A172 (cell line): Measurements from ENCODE around the gene GAGE12F. TPM values are rescaled to one million over a fixed set of nuclear protein-coding genes. Genes with fewer than 3 reads are reported as not detected.
"Not testable (repeated sequence)": the region's sequence is repeated elsewhere in the genome, so short reads cannot be mapped to it uniquely, and the experiment has no call there.

Experiments used
- DNase-seq: peaks from one replicate; pipeline ENCODE4 v3.0.0-alpha.2; 2015; ENCODE audit warnings: low spot score
- total RNA-seq: library from RNA; depleted of rRNA; stranded (reverse); fragments of >200 nt; shearing (Covaris generic); gene quantifications from 2 replicates; pipeline ENCODE4 v1.2.3, GENCODE V29; 2014; rRNA removed

Gene GAGE12F, protein sequence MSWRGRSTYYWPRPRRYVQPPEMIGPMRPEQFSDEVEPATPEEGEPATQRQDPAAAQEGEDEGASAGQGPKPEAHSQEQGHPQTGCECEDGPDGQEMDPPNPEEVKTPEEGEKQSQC
- 0.71 and 1.1 TPM in 2 replicates for total RNA-seq

DNA sequence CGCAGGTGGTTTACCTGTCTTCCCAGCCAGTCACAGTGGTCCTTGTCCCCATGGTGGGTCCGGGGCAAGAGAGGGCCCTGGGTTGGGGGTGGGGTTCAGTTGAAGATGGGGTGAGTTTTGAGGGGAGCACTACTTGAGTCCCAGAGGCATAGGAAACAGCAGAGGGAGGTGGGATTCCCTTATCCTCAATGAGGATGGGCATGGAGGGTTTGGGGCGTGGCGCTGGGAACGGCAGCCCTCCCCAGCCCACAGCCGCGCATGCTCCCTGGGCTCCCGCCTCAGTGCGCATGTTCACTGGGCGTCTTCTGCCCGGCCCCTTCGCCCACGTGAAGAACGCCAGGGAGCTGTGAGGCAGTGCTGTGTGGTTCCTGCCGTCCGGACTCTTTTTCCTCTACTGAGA, at the start of gene GAGE12F:
Gene GAGE12F, plus strand, starts transcription at position 301 of the 400 bp plus-strand sequence. CDS start 1,155 bp downstream, outside the sequence.
- DNase-seq: not testable (repeated sequence)

DNA sequence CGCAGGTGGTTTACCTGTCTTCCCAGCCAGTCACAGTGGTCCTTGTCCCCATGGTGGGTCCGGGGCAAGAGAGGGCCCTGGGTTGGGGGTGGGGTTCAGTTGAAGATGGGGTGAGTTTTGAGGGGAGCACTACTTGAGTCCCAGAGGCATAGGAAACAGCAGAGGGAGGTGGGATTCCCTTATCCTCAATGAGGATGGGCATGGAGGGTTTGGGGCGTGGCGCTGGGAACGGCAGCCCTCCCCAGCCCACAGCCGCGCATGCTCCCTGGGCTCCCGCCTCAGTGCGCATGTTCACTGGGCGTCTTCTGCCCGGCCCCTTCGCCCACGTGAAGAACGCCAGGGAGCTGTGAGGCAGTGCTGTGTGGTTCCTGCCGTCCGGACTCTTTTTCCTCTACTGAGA, 28.8 kb upstream of the GAGE12F start, which contains the start of gene GAGE12C:
Gene GAGE12C, plus strand, starts transcription at position 301 of the 400 bp plus-strand sequence. CDS start 1,155 bp downstream, outside the sequence.
- not testable (repeated sequence) for DNase-seq

DNA sequence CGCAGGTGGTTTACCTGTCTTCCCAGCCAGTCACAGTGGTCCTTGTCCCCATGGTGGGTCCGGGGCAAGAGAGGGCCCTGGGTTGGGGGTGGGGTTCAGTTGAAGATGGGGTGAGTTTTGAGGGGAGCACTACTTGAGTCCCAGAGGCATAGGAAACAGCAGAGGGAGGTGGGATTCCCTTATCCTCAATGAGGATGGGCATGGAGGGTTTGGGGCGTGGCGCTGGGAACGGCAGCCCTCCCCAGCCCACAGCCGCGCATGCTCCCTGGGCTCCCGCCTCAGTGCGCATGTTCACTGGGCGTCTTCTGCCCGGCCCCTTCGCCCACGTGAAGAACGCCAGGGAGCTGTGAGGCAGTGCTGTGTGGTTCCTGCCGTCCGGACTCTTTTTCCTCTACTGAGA, 19.2 kb upstream of the GAGE12F start, which contains the start of gene GAGE12D:
Gene GAGE12D, plus strand, starts transcription at position 301 of the 400 bp plus-strand sequence. CDS start 1,155 bp downstream, outside the sequence.
- not testable (repeated sequence) for DNase-seq

DNA sequence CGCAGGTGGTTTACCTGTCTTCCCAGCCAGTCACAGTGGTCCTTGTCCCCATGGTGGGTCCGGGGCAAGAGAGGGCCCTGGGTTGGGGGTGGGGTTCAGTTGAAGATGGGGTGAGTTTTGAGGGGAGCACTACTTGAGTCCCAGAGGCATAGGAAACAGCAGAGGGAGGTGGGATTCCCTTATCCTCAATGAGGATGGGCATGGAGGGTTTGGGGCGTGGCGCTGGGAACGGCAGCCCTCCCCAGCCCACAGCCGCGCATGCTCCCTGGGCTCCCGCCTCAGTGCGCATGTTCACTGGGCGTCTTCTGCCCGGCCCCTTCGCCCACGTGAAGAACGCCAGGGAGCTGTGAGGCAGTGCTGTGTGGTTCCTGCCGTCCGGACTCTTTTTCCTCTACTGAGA, 9.7 kb upstream of the GAGE12F start, which contains the start of gene GAGE12E:
Gene GAGE12E, plus strand, starts transcription at position 301 of the 400 bp plus-strand sequence. CDS start 1,155 bp downstream, outside the sequence.
- DNase-seq: not testable (repeated sequence)

DNA sequence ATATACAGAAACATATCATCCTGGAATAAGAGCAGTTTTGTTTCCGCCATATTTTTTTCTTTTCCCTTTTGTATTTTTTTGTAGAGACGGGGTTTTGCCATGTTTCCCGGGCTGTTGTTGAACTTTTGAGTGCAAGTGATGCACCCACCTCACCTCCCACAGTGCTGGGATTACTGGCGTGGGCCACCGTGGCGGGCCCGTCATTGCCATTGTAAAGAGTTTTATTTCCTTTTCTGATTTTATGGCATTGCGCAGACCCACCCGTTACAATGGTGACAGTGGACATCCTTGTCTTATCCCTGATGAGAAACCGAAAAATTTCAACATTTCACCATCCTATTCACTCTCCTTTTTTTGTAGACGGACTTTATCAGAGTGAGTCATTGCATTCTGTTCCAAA, 8.1 kb downstream of the GAGE12F start:
- not testable (repeated sequence) for DNase-seq

DNA sequence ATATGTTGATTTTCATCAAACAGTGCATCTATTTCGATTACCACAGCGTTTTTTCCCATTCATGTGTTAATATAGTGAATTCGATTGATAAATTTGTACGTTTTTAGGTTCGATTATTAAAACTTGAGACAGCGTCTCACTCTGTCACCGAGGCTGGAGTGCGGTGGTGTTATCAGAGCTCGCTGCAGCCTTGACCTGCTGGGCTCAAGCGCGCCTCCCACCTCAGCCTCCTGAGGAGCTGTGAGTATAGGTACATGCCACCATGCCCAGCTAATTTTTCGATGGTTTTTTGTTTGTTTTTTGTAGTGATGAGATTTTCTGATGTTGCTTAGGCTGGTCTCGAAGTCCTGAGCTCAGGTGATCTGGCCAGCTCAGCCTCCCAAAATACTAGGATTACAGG, 8.5 kb downstream of the GAGE12F start:
- not testable (repeated sequence) for DNase-seq

DNA sequence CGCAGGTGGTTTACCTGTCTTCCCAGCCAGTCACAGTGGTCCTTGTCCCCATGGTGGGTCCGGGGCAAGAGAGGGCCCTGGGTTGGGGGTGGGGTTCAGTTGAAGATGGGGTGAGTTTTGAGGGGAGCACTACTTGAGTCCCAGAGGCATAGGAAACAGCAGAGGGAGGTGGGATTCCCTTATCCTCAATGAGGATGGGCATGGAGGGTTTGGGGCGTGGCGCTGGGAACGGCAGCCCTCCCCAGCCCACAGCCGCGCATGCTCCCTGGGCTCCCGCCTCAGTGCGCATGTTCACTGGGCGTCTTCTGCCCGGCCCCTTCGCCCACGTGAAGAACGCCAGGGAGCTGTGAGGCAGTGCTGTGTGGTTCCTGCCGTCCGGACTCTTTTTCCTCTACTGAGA, 9.5 kb downstream of the GAGE12F start, which contains the start of gene GAGE12G:
Gene GAGE12G, plus strand, starts transcription at position 301 of the 400 bp plus-strand sequence. CDS start 1,155 bp downstream, outside the sequence.
- DNase-seq: not testable (repeated sequence)

DNA sequence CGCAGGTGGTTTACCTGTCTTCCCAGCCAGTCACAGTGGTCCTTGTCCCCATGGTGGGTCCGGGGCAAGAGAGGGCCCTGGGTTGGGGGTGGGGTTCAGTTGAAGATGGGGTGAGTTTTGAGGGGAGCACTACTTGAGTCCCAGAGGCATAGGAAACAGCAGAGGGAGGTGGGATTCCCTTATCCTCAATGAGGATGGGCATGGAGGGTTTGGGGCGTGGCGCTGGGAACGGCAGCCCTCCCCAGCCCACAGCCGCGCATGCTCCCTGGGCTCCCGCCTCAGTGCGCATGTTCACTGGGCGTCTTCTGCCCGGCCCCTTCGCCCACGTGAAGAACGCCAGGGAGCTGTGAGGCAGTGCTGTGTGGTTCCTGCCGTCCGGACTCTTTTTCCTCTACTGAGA, 19.0 kb downstream of the GAGE12F start, which contains the start of gene GAGE12H:
Gene GAGE12H, plus strand, starts transcription at position 301 of the 400 bp plus-strand sequence. CDS start 1,155 bp downstream, outside the sequence.
- not testable (repeated sequence) for DNase-seq

DNA sequence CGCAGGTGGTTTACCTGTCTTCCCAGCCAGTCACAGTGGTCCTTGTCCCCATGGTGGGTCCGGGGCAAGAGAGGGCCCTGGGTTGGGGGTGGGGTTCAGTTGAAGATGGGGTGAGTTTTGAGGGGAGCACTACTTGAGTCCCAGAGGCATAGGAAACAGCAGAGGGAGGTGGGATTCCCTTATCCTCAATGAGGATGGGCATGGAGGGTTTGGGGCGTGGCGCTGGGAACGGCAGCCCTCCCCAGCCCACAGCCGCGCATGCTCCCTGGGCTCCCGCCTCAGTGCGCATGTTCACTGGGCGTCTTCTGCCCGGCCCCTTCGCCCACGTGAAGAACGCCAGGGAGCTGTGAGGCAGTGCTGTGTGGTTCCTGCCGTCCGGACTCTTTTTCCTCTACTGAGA, 28.6 kb downstream of the GAGE12F start, which contains the start of gene GAGE2A:
Gene GAGE2A, plus strand, starts transcription at position 301 of the 400 bp plus-strand sequence. CDS start 1,155 bp downstream, outside the sequence.
- not testable (repeated sequence) for DNase-seq

DNA sequence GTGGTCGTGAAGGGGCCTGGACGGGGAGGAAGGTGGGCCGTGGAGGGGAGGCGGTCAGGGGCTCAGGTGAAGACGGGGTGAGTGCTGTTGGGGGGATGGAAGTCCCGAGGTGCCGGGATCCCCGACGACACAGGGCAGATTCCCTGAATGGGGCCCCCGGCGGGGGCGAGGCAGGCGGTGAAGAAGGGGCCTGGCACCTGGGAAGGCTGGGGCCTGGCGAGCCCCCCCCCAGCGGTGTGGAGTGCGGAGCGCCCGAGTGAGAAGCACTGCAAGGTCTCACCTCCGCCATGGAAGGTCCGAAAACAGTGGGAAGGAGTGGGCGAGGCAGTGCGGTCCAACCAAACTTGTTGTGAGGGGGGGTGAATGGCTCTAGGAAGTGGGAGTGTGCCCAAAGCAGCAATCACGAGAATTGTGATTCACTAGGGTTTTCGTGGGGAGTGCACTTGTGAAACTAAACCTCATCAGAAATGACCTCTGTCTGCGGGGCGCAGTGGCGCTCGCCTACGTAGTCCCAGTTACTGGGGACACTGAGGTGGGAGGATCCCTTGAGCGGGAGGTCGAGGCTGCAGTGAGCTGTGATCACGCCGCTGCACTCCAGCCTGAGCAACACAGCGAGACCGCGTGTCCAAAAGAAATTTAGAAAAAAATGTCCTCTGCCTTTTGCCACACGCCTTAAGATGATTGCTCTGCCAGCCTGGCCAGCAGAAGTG, 29.3 kb downstream of the GAGE12F start:
- DNase-seq: not testable (repeated sequence)

DNA sequence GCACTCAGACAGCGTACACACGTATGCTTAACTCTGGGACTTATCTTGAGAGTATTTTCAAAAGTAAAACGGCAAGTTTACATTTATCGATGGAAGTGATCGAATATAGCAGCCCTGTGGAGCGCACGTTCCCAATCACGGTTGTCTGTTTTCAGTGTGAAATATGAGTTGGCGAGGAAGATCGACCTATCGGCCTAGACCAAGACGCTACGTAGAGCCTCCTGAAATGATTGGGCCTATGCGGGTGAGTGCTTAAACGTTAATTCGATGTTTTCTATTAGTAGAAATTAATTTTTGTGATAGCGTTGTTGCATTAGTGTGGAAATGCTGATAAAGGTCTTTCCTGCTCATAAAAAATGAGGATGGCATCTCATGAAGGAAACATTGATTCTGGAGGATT, 29.8 kb downstream of the GAGE12F start:
- not testable (repeated sequence) for DNase-seq

DNA sequence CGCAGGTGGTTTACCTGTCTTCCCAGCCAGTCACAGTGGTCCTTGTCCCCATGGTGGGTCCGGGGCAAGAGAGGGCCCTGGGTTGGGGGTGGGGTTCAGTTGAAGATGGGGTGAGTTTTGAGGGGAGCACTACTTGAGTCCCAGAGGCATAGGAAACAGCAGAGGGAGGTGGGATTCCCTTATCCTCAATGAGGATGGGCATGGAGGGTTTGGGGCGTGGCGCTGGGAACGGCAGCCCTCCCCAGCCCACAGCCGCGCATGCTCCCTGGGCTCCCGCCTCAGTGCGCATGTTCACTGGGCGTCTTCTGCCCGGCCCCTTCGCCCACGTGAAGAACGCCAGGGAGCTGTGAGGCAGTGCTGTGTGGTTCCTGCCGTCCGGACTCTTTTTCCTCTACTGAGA, 38.1 kb downstream of the GAGE12F start, which contains the start of gene GAGE1:
Gene GAGE1, plus strand, starts transcription at position 301 of the 400 bp plus-strand sequence. CDS start 1,155 bp downstream, outside the sequence.
- not testable (repeated sequence) for DNase-seq

DNA sequence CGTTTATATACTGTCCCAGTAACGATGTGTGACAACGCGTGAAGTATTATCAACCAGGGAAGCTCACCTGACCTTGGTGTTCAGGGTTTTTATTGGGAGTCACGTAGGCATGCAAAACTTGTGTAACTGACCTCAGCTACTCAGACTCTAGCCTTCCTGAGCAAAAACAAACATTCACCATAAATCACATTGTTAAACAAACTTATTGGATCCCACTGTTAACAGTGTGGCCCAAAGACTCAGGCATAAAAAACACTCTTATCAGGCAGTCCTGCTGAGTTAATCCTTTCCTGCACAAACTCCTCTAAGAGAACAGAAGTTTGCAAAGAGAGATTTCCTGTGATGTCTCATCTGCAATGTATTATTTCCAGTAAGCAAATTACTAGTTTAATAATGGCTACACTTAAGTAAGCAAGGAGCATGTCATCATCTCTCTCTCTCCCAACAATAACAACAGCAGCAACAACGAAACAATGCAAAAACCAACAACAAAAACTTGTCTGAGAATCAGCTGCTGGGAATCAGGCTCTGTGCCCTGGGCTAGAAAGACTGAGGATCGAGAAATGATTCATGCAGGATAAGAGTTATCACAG, 50.2 kb downstream of the GAGE12F start:
- no peak for DNase-seq

Other genes starting within 250 kb of the GAGE12F start
- not detected in 2 replicates for gene GAGE12J, start 238.8 kb upstream of the GAGE12F start, total RNA-seq
- gene GAGE13, start 229.3 kb upstream of the GAGE12F start, total RNA-seq: 6.7 TPM in 1 of 2 replicates, not detected in the other
- not detected in 2 replicates for gene GAGE12C, start 28.7 kb upstream of the GAGE12F start, total RNA-seq
- not detected in 2 replicates for gene GAGE12D, start 19.1 kb upstream of the GAGE12F start, total RNA-seq
- gene GAGE12E, start 9.6 kb upstream of the GAGE12F start, total RNA-seq: not detected in 2 replicates
- not detected in 2 replicates for gene GAGE12G, start 9.6 kb downstream of the GAGE12F start, total RNA-seq
- gene GAGE12H, start 19.1 kb downstream of the GAGE12F start, total RNA-seq: not detected in 2 replicates
- gene GAGE2A, start 28.7 kb downstream of the GAGE12F start, total RNA-seq: 2.9 and 16.7 TPM in 2 replicates
- gene GAGE1, start 38.2 kb downstream of the GAGE12F start, total RNA-seq: 2.7 and 15.5 TPM in 2 replicates
- 1.1 TPM in 1 of 2 replicates, not detected in the other for gene PAGE1, start 135.1 kb downstream of the GAGE12F start, total RNA-seq